GM21576 (cell line): ENCODE measurements around the gene KIAA1210.

Experiments
- ATAC-seq: cut with Tn5 transposase; IDR thresholded peaks from one replicate; pipeline ENCODE4 v1.9.1; 2021; ENCODE audit warnings: mild to moderate bottlenecking, moderate library complexity; ENCODE audit not compliant: unreplicated experiment

Gene KIAA1210

DNA sequence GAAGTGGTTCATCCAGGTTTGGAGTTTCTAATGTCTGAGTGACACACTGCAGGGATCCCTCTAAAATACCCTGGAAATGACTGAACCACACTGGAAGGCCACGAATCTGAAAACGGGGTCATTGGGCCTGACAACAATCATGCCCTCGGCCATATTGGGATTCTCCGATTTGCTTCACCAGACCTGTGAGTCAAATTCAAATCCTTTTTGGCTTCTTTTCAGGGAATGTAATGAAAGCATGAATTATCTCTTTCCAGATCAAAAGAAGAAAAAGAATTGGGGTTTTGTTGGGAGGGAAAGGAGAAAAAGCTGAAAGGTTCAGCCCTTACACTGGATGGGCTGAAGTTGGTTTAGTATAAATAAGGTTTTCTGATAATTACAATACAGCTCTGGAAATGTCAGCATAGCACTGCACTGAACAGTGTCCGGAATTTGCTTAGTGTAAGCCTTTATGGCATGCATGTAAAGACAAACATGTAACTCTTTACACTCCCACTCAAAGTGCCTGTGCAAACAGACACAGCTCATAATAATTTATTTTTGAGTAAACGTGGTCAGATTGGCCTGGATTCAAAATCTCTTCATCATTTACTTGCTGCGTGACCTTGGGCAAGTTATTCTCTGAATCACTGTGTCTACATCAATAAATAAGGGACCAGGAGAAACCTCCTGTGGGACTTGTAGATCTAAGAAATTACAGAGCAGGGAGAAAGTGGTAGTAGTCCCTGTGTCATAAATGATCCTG is 33.4 kb downstream of the KIAA1210 start:
- no peak for ATAC-seq

DNA sequence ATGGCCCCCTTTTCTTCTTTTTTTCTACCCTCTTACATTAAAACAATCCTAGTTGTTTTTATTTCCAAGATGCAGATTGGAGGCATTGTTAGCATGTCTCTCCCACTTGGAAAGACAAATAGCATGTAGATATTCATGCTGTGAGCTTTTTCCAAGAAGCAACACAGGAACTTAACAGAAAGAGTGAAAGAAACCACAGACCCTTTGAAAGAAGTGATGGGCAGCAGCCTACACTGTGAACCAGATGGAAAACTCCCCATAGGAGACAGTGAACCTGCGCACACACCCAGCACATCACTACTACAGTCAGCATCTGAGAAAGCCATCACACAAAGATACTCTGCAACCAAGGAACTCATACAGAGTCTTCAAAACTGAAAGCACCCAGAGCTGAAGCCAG is 37.0 kb downstream of the KIAA1210 start:
- ATAC-seq = no peak

DNA sequence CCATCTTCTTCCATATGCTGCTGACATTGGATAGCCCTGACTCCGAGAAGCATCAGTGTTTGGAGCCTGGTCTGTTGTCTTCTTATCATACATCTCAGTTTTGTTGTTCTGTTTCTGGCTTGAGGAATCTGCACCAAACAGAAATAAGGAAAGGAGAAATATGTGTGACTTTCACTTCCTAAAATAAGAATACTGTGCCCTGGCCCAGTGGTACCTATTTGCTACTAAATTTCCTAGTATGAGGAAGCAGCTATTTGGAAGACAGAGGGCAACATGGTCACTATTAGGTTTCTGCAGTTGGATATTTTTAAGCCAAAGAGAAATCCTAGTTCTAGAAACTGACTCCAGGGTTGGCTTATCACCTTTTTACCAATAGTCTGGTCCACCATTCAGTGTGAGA is 38.0 kb downstream of the KIAA1210 start:
- no peak for ATAC-seq

DNA sequence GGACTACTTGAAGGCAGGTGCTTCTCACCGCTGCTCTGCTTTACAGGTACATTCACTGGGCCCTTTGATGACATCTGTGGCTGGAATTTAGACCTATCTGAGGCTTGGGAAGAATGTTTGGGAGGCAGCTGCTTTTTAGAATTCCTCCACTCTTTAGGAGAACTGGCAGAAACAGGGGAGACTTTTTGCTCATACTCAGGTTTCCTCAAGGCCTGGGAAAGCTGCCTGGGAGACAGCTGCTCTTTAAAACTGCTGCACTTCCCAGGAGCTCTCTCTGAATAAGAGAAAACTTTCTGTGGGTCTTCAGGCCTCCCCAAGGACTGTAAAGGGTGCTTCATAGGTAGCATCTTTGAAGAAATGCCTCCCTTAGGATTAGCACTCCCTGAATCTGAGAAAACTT is 40.5 kb downstream of the KIAA1210 start:
- ATAC-seq = no peak

DNA sequence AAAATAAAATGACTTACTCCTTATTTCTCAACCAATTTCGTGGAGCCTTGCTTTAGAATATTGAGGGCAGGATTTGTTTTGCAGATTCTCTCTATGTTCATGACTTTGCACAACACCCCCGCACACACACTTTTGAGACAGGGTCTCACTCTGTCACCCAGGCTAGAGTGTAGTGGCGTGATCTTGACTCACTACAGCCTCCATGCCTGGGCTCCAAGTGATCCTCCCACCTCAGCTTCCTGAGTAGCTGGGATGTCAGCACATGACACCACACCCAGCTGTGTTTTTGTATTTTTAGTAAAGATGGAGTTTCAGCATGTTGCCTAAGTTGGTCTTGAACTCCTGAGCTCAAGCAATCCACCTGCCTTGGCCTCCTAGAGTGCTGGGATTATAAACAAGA is 42.8 kb downstream of the KIAA1210 start:
- ATAC-seq = no peak

DNA sequence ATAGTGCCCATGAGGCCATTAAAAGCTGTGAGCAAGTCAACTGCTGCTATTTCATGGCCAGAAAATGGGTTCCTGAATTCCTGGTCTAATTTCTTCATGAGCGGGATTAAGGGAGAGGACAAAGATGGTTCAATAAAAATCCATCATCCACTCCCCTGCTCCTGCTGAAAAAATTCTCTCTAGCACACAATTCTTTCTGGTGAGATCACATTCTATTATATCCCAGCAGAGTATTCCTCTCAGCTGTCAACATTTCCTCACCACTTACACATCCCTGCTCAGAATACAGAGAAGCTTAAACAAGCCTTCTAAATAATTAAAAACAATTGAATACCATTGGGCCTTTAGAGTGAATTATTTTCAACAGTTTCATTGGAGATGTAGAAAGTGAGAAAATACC is 45.3 kb downstream of the KIAA1210 start:
- no peak for ATAC-seq

DNA sequence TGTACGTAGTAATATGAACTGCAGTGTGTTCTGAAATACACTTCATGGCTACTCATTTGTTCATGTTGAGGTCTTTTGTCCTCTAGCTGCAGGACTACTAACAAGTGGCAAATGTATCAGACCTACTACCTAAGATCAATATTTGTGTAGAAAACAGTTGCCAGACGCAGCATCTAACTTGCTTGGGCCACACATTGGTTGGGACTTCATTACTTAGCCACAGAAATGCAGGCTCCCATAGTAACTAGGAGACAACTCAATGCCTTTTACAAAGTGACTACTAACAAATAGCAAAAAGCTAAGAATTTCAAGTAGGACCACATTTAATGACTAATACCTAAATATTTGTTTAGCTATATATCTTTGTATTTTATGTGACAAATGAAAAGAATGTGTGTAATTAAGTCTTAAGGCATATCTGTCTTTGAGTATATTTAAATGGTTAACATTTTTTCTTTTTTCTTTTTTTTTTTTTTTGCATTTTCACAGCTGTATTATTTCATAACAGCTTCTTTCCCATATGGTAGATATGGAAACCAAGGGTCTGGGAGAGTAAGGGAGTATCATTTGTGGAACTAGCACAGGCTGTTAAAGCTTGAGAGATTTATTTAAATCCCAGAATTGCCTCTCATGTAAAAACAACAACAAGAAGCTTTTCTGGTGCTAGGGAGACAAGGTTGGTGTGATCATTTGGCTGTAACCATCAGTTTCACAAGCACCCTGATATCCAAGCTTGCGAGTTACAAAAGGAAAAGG is 52.2 kb downstream of the KIAA1210 start:
- ATAC-seq = no peak

DNA sequence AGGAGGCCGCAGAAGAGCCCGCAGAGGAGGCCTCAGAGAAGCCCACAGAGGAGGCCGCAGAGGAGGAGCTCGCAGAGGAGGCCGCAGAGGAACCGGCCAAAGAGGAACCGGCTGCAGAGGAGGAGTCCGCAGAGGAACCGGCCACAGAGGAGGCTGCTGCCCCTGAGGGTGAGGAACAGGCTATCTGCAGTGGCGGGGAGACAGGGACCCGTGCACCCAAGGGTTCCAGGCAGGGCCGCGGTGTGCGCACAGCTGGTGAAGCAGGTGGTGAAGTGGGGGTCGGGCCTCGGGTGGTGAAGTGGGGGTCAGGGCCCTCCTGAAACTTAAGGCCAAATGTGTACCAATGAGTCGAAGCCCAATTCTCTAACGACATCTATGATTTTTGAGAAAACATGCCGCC is 53.7 kb downstream of the KIAA1210 start:
- no peak for ATAC-seq

DNA sequence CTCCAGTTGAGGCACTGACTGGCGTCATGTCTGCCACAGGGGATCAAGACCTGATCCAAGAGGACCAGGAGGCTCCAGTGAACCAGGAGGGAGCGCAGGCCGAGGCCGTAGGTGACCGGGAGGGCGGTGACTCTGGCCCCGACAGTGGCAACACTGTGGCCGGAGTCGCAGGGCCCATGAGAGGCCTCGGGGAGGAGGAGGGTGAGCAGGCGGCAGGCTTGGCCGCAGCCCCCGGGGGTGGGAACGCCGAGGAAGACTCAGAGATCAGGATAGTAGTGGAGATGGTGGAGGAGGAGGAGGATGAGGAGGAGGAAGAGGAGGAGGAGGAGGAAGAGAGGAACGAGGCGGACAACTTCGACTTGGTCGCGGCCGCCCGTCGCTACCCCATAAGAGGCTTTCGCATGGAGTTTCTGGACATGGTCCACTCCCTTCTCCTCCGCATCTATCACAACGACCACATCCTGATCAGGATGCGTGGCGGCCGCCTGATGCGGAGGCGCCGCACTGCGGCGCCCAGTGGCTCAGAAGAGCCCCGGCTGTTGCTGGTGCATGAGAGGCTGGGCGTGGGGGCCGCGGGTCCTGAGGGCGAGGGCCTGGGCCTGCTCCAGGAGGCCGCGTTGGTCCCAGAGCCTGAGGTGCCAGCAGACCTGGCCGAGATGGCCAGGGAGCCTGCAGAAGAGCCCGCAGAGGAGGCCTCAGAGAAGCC is 54.3 kb downstream of the KIAA1210 start:
- no peak for ATAC-seq

DNA sequence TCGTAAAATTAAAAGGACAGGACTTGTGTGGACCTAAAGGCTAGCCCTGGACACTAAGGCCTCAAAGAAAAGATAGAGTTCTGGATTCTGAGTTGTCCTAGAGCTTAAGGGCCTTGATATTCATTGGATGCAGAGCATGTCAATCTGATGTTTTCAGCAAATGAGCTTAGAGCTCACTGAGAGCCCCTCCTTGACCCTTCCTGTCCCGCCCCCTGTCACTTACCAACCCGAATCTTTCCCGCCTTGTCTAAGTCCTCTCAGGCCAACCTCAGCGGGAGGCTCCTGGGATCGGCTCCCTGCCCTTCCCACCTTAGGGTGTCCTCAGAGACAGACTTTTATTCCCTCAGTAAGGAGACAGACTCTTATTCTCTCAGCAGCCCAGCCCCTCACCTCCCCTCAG is 54.9 kb downstream of the KIAA1210 start, which contains the start of gene CT47C1:
Gene CT47C1, plus strand, starts transcription at position 250 of the 400 bp plus-strand sequence. CDS start 233 bp downstream, outside the sequence.
- ATAC-seq = no peak

DNA sequence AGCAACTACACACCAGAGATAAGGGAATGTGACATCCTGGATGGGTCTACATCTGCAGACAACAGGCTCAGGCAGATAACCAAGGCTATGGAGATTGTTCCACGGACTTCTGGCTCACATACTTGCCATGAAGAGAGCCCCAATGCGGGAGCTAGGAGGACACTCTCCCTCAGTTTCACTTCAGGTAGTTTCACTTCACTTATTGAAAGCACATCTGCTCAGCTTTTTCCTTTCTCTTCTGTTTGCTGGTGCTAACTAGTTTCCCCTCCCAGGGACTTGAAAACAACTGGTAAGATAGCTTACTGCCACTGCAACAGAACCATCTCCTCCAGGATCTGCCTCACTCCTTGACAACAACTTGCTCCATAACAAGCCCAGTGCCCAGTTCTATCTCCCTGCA is 56.2 kb downstream of the KIAA1210 start:
- ATAC-seq = peak; percentile 72

DNA sequence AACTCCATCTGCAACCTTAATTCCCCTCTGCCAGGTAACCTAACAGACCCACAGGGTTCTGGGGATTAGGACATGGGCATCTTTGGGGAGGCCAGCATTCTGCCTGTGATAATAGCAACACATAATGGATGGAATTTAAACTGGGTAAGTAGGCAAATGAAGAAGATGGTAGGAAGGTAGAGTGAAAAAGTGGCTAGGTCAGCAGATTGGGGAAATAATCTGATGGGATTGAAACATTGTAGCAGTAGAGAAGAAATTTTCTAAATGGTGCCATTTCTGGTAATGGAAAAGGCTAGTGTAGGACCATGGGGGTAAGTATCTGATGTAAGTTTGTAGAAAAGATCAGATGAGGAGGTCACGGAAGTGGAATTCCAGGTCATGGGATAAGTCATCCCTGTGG is 57.9 kb downstream of the KIAA1210 start:
- no peak for ATAC-seq

DNA sequence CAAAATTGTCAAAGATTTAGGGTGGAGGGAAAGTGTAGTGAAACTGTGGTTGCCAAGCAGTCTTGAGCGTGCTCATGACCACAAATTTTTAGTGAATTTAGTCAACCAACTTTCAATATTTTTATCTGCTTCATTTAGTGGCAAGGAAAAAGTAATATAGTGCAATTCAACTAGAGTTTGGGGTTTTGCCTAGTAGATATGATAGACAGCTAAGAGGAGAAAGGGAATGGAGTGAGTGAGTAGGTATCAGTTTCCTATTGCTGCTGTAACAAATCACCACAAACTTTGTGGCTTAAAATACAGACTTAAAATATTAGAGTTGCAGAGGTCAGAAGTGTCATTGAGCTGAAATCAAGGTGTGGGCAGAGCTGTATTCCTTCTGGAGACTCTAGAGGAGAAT is 58.5 kb downstream of the KIAA1210 start:
- ATAC-seq = no peak

DNA sequence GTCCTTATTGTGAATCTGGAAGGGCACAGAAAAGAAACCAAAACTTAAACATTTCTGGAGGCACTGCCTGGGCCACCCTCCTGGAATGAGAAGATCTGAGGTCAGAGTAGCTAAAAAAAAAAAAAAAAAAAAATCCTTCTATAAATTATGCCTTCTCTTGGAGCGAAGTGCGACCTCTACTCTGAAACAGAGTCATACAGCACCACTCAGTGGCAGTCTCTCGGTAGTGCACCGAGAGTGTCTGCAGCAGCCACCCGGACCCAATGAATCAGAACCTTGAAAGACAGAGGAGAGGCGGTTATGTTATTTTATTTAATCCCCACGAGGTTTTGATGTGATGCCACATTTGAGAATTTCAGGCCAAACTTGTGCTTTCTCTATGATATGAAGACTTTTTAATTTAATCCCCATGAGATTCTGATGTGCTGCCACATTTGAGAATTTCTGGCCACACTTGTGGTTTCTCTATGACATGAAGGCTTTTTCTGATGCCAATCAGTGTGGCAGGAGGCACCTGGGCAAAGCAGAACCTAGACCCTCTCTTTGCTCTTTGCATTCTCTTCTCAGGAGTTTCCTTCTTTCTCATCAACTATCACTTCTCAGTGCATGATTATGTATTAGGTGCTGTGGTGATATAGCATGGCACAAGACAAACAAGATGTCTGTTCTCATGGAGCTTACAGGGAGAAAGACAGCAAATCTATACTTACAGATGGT is 60.4 kb downstream of the KIAA1210 start:
- no peak for ATAC-seq

DNA sequence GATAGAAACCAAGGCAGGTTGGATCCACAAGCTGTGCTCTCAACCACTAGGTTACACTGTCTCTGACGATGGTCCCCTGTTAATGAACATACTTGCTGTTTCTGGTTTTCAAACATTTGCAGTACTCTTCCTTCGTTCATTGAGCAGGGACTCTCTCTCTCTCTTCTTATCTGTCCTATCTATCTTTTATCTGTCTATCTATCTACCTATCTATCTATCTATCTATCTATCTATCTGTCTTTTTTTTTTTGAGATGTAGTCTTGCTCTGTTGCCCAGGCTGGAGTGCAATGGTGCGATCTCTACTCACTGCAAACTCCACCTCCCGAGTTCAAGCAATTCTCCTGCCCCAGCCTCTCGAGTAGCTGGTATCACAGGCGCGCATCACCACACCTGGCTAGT is 64.2 kb downstream of the KIAA1210 start:
- ATAC-seq = no peak

DNA sequence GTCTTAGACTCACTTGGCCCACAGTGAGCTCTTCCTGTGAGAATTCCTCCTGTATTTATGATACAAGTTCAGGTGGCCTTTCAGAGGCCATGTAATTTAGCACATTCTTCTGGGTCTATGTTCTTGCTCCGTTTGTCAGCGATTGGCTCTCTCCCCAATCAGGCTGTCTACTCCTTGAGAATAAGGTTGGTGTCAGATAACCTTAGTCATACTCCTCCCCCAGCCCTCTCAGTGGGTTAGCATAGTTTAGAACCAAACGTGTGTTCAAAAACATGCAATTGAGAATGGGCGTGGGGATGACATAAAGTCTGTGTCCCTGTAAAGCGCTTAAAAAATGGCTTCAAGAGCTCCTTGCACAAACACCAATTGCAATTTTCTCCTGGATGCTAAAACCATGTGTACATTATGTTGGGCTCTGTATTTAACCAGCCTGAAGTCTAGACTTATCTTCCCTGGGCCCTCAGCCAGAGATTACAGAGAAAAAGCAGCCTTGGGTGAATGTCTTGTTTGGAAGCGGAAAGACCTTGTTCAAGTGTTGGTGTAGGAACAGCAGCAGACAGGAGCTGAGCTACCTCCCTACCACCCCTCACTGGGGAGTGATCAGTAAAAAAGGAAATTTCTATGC is 64.8 kb downstream of the KIAA1210 start:
- ATAC-seq = no peak

DNA sequence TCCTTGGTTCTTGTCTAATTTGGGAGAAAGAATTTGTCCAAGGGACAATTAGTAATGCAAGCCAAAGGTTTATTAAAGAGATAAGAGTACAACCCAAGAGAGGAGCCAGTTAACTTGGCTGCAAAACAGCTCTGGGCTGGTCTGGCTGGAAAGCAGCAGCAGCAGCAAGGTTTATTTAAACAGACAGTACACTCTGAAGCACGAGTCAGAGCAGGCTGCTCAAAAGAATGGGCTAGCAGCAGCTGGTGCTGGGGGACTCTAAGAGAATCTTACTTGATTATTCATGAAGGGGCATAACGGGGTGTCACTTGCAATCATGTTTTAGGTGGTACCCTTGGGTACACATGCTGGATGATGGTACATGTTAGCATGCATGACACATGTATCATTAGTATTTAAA is 71.9 kb downstream of the KIAA1210 start:
- ATAC-seq = no peak

DNA sequence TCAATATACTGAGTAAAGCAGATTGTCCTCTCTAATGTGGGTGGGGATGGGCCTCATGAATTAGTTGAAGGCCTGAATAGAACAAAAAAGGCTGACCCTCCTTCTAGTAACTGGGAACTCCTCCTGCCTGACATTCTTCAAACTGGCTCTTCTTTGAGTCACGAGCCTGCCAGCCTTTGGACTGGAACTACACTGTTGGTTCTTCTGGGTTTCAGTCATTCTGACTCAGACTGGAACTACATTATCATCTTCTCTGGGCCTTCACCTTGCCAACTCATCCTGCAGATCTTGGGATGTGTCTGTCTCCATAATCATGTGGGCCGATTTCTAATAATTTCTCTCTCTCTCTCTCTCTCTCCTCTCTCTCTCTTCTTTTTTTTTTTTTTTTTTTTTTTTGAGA is 81.7 kb downstream of the KIAA1210 start:
- no peak for ATAC-seq

DNA sequence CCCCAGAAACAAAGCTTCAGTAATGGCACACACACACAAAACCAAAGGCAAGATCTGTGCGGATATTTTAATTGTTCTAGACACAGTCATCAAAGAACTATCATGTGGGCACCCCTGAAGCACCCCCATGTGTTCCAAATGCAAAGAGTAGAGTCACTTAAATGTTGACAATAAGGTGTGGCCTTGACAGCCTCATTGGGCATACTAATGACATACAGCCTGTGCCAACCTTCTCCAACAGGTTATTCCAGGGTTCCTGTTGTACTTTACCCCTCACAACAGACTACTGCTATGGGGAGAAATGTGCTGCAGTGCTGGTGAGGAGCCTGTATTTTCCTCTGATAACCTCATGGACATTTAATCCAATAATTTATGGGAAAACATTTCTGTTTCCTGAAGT is 84.6 kb downstream of the KIAA1210 start:
- ATAC-seq = no peak

DNA sequence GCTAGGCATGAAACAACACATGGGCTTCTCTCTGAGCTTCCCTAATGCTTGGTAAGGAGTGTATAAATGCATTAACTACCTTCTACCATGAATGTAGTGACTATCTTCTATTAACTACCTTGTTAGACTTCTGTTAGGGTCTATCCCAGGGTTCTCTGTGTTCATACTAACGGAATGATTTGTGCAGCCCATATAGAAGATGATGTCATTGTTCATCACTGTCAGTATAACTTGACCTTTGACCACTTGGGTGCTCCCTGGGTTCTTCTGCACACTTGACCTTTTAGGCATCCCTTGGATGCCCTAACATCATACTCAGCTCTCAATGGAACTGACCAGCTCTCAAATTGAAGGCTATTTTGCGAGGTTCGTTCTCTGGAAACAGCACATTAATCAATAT is 85.6 kb downstream of the KIAA1210 start:
- no peak for ATAC-seq

DNA sequence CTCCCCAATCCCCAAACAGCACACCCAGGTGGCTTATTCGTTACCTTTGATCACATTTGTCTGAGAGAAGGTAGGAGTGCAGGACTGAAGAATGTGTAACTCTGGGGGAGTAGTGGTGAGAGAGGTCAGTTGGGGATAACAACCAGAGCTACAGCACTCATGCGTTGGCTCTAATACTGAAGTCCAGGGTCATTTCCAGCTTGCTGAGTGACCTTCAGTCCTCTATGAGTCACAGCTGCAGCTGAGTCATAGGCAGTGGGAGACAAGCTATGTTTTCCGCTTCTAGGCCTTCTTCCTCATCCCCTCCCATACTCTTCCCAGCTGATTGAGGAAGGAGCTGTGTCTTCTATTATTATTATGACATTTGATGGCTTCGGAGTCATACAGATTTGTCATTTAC is 86.4 kb downstream of the KIAA1210 start:
- no peak for ATAC-seq
